GM19240 (cell line): ENCODE measurements around the gene CLIC5.
A peak's percentile ranks its signal among the peaks of the same experiment; 100 is the strongest.

Source experiments
- DNase-seq: peaks from one replicate; pipeline ENCODE4 v3.0.0; 2011; ENCODE audit warnings: low spot score; ENCODE audit not compliant: insufficient read length

CLIC5 gene

DNA sequence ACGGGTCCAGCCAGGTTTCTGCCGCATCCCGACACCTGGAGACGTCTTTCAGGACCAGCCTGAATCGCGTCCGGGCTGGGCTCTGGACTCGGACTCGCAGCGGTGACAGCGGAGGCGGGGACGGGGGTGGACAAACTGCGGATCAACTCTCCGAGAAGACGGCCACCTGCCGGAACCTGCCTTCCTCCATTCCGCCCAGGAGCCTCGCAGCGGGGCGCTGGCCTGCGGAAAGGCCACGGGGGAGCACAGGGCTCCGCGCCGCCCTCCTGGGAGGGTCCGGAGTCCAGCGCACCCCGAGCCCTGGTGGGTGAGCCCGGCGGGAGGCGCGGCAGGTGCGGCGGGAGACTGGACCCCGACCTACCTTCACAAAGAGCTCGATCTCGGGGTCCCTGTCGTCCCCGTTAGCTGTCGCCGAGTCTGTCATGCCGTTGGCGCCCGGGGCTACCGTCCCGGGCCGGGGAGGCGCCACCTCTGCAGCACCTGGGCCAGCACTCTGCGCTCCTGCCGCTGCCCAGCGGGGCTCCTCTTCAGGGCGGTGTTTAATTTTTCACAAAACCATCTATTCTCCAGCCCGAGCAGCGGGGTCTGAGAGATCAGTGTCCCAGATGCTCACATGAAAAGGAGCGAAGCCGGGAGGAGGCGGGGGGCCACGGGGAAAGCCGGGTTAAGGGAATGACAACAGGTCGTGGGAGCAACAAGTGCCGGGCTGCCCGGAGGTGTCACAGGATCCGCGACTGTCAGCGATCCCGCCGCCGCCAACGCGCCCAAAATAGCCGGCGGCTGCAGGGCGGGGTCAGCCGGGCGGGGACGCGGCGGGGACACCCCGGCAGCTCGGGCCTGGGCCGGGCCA is at the start of gene CLIC5:
Gene CLIC5 (minus strand): TSS at position 742 of the 850 bp plus-strand sequence. CDS start 318 bp downstream, at position 424.
- peak; percentile 8 for DNase-seq

DNA sequence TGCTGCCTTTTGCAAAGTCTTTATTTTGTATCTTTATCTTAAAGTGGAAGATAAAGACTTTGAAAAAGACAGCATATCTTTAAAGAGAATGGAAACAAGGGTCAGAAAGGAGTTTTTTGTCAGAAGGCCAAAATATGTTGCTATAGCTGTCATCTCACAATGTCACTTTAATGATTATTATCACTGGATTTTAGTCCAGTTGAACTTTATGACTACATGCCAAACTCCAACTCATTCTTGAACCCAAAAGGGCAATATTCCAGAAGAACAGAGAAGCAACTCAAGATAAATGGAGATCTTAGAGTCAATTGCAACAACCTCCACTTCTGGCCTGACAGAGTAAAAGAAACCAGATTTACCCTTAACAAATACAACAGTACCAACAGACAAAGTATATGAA is 47.3 kb upstream of the CLIC5 start:
- DNase-seq = no peak

DNA sequence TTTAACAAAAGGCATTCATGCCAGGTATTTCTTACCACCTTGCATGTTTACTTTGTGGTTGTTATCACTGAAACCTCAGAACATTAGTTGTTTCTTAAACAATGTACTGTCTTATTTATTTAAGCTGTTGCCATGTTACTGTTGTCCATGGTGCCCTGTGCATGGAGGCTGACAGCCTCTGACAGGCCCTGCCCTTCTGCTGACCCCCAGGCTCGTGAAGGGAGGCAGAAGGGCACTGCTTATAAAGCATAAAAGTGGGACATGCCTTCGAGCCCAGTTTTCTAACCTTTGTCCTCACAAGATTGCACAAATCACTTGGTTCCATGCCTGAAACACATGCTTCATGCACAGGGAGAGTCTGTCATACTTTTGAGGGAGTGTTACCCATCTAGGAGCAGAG is 46.7 kb upstream of the CLIC5 start:
- DNase-seq = no peak

DNA sequence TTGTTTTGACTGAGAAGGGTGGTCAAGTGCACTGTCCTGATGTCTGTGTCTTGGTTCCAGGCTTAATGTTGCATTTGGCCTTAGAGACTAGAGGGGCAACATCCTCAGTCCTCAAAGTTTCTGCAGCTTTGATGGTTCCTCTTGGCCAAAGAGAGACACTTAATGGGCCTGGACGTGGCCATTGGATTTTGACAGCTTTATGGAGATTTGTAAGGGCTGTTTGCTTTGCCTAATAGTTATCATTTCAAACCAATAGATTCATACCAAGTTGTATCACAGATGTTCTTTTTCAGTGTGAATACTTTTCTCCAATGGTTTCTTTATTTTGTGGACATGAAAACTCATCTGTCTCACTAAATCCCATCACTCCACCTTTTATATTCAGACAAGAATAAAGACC is 45.8 kb upstream of the CLIC5 start:
- no peak for DNase-seq

DNA sequence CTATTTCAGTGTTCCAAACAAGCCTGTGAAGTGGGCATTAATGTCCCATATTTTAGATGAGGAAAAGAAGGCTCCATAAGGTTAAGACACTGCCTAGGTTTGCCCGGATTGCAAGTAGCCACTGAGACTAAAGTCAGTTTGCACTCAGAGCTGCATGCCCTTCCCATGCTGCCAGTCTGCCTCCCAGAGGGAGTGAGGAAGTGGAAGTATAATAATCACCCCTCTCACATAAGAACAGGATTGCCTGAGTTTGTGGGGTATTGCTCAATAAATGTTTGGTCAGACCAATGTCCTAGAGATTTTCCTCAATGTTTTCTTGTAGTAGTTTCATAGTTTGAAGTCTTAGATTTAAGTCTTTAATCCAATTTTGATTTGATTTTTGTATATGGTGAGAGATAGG is 43.9 kb upstream of the CLIC5 start:
- no peak for DNase-seq

DNA sequence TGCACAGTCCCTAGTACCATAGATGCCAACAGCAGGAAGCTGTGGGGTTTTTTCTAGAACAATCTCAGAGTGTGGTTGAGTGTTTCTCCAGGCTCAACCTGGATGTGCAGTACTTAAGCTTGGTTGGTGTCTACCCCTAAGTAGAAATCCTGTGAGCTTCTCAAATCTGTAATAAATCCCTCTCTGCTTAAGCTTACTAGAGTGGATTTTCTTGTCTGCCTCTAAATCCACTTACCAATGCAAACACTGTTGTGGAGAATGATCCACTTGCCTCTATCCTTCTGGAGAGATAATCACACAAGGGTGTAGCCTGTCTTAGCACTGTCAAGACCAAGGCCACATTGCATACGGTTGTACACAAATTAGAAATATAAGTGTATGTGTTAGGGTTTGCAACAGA is 43.3 kb upstream of the CLIC5 start:
- no peak for DNase-seq

DNA sequence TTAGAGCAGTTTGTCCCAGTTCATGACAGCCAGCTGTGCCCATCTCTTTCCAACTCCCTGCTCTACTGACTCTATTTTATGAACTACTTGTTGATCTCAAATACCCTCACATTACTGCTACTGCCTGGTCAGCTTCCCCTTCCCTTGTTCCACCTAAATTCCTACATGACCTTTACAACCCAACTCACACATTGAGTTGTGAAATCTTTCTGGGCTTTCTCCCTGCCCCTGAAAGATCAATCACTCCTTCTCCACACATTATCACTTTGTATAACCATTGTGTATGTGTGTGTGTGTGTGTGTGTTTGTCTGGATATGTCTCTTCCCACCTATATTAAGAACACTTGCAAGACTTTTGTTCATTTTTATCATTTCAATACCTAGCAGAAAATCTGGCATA is 42.1 kb upstream of the CLIC5 start:
- no peak for DNase-seq

DNA sequence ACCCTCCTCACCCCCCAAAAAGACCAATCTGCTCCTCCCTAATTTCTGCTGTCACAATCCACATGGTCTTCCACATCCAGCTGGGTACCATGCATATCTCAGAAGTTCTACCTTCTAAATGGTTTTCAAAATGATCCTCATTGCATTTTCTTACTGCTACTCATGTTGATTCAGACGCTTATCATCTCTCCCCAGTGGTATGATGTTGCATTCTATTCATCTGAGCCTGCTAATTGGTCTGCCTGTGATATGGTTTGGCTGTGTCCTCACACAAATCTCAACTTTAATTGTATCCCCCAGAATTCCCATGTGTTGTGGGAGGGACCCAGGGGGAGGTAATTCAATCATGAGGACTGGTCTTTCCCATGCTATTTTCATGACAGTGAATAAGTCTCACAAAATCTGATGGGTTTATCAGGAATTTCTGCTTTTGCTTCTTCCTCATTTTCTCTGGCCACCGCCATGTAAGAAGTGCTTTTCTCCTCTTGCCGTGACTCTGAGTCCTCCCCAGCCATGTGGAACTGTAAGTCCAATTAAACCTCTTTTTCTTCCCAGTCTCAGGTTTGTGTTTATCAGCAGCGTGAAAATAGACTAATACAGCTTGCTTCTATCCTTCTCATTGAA is 41.4 kb upstream of the CLIC5 start:
- DNase-seq = no peak

DNA sequence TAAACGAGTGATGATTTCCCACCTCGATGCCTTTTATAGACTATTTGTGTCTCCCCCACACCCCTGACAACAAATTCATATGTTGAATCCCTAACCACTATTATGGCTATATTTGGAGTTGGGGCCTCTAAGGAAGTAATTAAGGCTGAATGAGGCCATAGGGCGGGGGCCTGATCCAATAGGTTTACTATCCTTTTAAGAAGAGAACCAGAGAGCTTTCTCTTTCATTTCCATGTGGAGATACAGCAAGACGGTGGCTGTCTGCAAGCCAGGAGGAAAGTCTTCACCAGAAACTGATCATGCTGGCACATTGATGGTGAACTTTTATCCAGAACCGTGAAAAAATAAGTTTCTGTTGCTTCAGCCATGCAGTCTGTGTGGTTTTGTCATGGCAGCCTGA is 38.9 kb upstream of the CLIC5 start:
- DNase-seq = no peak

DNA sequence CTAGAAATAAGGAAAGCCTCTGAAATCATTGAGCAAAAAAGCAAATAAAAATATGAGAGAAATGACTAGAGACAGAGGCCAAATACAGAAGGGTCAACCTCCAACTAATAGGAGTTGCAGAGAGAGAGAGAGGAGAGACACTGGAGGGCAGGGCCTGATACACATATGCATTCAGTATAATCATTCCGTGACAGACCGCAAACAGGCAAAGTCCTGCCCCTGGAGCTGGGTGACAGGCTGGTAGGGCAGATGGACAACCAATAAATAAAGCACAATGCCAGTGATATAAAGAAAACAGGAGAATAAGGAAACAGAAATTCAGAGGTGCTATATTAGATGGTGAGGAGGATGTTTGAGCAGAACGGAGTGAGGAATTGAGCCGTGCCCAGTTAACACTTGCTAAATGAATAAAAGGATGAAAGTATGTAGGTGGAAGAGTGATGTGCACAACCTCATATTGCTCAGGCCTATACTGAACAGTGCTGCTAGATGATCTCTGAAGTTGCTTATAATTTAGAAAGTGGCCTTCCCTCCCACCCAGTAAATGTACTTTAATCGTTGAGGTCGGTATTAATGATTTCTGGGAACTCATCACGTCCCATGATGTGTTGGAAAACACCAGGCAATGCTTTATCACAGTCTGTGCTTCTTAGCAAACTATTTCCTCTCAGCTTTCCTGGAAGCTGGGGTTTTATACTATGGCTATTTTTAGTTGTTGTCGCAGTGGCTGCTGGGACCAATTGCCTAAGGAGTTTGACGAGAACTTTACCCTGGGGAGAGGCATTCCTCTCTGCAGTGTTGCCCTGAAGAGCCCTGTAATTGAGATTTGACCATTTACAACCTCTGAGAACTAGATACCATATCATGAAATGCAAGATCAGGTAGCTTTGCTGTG is 37.6 kb upstream of the CLIC5 start:
- DNase-seq = no peak

DNA sequence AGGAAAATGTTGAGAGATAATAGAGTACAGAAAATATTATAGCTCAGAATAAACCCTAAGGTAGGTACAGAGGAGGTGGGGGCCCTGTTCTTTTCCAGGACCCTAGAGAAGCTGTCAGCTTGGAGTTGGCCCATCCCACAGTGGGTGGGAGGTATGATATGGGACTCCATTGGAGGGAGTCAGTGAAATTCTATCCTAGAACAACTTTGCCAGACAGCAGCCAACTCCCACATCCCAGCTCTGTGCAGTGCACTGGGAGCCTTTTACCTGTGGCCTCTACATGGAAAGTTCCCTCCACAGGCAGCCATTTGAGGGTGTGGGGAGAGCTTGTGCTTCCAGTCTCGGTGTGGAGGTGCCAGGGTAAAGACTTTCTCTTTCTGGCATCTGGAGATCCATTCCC is 36.8 kb upstream of the CLIC5 start:
- DNase-seq = no peak

DNA sequence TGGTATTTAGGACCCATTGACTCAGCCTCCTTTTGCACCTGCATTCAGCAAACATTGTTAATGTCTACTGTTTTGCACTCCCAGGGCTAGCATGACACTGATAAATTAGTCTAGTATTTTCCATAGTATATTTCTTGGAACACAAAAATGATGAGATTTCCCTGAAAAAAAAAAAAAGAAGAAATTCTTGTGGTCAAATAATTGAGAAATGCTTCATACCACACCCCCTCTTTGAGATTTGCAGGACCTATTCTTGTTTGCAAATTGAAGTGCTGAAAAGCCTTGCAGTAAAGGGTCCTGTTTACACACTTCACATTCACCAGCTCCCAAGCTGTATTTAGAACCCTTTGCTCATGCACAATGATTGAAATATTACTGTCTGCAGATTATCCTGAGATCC is 36.3 kb upstream of the CLIC5 start:
- no peak for DNase-seq

DNA sequence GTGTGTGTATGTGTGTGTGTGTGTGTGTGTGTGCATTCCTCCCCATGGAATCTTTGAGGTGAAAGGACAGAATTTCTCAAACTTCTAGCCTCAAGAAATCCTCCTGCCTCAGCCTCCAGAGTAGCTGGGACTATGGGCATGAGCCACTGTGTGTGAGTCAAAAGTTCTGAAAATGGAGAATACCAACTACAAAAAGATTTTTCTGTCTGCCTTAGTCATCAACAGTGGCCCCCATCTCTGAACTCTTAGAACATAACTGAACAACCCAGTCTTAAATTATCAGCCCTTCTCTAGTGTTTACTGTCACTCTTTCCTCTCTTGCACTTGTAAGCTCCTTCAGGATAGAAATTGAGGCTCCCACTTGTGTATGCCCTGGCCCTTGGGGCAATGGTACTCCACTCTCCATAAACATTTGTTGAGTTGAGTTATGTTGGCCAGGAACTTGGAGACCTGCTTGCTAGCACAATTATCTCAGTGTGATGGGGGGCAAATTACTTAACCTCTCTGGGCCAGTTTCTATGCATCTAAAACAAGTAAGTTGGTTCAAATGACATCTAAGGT is 35.3 kb upstream of the CLIC5 start:
- DNase-seq = no peak

DNA sequence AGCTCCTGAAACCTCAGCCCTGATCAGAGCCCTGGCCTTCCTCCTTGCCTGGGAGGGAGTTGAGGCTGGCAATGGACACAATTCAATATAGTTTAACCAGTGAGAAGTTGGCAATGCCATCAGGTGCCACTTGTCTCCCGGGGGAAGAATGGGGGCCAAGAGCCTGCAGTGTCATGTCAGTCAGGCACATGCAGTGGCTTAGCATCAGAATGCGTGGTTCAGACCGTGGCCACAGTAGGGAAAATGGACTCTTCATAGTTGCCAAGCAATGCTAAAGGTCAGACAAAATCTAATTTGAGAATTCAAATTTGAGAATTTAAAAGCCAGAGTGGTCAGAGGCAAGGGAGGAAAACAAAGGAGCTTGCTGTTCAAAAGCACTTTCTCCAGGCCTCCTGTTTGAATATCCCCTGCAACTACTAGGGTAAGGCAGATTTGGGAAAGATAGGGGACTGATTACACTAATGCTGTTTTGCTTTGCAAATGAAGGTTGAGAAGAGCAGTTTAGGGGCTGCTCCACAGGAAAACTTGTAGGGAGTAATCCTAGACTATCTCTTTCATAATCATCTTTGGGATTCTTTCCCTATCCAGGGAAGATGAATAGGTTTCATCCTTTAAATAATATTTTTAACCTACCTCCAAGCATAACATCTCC is 33.1 kb upstream of the CLIC5 start:
- no peak for DNase-seq

DNA sequence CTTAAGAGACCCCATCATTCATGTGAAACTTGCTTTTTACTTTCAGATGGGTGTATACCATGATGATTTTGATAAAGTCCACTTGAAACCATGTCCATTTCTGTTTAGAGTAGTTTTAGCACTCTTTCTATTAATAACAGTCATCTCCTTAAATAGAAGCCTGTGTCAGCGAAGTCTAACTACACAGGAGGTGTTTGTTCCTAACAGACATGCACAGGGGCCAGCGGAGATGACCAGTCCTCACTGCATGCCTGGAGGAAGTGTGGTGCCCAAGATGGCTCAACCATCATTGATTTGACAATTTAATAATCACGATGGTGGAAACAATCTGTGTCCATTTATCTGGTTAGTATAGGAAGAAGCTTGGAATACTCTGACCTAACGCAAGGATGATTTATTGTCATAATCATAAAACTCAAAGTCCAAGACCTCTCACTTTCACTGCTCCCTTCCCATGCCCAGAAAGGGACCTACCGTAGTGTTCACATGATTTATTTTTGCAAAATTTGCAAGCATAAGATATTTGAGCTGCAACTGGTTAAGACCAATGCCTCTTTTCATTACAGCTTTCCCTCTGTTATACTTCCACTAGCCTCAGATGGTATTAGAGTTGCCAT is 31.0 kb upstream of the CLIC5 start:
- DNase-seq = no peak

DNA sequence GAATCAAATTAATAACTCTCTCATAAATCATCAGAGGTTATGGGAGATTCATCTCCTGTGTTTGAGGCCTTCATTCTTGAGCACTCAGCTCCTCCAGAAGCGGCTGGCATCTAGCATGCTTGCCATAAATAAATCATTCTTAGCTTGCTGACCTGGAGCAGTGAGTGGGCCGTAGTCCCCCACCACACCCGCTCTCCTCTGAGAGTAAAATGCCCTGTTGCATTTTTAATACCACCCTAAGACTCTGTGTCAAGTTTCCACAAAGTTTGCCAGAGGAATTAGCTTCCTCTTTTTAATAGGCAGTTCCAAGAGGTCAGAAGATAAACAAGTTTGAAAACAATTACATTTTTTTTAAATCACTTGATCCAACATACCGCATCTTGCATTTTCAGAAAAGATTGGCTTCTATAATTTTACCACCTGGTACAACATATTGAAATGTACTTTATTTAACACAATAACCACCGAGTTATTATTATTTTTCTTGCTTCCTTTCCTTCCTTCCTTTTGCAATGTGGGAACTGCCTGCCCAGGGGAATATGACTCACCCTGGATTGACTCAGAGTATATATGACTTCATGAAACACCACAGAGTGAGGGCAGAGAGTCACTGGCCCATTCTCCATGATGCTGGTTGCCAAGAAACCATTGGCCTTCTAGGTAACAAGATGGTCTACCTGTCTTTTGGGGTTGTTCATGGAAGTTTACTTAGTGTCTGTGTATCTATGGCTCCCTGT is 29.4 kb upstream of the CLIC5 start:
- no peak for DNase-seq

DNA sequence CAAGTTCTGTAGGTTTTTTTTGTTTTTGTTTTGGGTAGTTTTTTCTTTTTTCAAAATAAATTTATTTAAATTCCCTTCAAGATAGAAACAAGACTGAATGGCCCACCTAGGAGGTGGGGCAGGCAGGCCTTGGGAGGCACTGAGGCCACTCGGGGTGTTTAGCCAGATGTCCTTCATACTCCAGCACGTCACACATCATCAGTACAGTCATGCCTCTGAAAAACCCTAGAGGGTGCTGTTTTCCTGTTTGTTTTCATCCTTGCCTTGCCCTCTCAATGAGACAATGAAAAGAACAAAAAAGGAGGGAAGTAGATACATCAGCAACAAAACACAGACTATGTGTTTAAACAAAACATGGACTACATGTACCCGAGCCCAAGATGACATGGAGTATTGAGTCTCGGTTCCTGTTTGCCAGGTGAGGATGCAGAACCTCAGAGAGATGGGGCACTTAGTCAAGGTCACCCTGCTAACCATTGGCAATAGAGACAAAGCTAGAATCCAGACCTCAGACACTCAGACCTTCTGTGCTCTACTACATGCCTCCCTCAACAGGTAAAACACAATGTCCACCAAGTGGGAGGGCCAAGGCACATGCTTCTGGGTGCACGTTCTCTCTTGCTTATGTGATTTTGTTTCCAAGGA is 26.8 kb upstream of the CLIC5 start:
- peak; percentile 29 for DNase-seq

DNA sequence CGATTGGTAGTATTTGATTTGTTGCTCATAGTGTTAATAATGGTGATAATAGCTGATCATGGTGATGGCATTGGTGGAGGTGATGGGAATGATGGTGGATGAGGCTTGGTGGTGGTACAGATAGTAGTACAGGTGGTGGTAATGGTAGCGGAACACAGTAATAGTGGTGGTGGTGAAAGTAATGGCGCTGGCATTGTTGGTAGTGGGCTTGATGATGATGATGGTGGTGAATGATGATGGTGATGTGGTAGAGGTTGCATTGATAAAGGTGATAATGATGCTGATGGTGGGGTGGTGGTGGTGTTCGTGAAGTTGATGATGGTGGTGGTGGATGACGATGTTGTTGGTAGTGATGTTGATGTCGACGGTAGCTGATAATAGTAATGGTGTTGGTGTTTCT is 24.6 kb upstream of the CLIC5 start:
- no peak for DNase-seq

DNA sequence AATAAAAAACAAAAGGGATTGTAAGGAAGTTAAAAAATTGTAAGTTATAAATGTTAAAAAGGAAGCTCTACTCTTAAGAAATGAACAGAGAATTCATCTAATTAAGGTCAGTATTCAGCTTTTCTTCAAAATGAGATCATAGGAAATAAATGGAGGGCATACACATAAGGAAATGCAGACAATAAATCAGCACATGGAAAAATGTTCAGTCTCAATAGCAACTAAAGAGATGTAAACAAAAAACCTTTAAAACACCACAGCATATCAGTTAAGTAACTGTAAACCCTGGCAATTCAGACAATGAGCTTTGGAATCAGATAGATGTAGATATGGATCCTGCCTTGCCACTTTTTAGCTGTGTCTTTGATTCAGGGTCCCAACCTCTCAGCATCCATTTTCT is 24.0 kb upstream of the CLIC5 start:
- DNase-seq = no peak

DNA sequence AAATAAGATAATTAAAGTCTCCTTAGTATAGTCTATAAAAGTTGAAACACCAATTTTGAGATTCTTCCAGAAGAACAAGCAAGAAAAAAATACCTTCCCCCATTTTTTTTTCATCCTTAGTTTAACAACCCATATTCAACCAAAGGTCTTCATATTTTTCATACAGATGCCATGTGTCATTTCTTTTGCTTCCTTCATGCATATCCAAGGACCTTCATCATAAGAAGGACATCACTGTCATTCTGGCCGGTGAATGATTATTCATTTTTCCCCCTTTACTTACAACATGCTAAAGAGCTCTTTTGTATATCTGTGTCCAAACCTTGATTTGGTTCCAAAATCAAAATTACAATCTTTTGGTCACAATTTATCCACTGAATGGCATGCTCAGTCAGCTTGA is 21.3 kb upstream of the CLIC5 start:
- DNase-seq = no peak
